Glutamatergic neuron (in vitro differentiated cells): Measurements from ENCODE around the gene PALS2. TPM values are rescaled to one million over a fixed set of nuclear protein-coding genes. Genes with fewer than 3 reads are reported as not detected.

Experiments used
- DNase-seq: peaks from one replicate; pipeline ENCODE4 v3.0.0; 2022
- H3K27ac Mint-ChIP-seq: one replicate; pipeline ENCODE4 v1.8.0; 2020; ENCODE audit warnings: mild to moderate bottlenecking, mixed read lengths, inconsistent platforms; ENCODE audit not compliant: unreplicated experiment
- H3K27me3 Mint-ChIP-seq: one replicate; pipeline ENCODE4 v1.8.0; 2020; ENCODE audit warnings: mild to moderate bottlenecking, moderate library complexity, mixed read lengths, inconsistent platforms; ENCODE audit not compliant: unreplicated experiment
- H3K36me3 Mint-ChIP-seq: one replicate; pipeline ENCODE4 v1.8.0; 2020; ENCODE audit warnings: mild to moderate bottlenecking, mixed read lengths, inconsistent platforms; ENCODE audit not compliant: unreplicated experiment
- H3K4me1 Mint-ChIP-seq: one replicate; pipeline ENCODE4 v1.8.0; 2020; ENCODE audit warnings: mild to moderate bottlenecking, low read depth, mixed read lengths, inconsistent platforms; ENCODE audit not compliant: unreplicated experiment
- H3K4me3 Mint-ChIP-seq: one replicate; pipeline ENCODE4 v1.8.0; 2020; ENCODE audit warnings: mild to moderate bottlenecking, mixed read lengths, inconsistent platforms; ENCODE audit not compliant: unreplicated experiment
- H3K9me3 Mint-ChIP-seq: one replicate; pipeline ENCODE4 v1.8.0; 2020; ENCODE audit warnings: mild to moderate bottlenecking, moderate library complexity, mixed read lengths, inconsistent platforms; ENCODE audit not compliant: unreplicated experiment
- CTCF ChIP-seq: fragments of 200-600 bp; sonication (generic); IDR thresholded peaks from one replicate; pipeline ENCODE4 v1.5.0; 2021; ENCODE audit not compliant: partially characterized antibody, unreplicated experiment
- total RNA-seq: library from RNA; stranded (reverse); fragmentation: NEBNext Ultra II Directional; extraction: Animal tissue kit (Norgen Biotek cat#: 25700); gene quantifications from one replicate; pipeline ENCODE4 v1.2.1, GENCODE V29; 2021; ENCODE audit not compliant: unreplicated experiment

PALS2 gene
- total RNA-seq, 1 donor from 2014 or later = 23.4 TPM

DNA sequence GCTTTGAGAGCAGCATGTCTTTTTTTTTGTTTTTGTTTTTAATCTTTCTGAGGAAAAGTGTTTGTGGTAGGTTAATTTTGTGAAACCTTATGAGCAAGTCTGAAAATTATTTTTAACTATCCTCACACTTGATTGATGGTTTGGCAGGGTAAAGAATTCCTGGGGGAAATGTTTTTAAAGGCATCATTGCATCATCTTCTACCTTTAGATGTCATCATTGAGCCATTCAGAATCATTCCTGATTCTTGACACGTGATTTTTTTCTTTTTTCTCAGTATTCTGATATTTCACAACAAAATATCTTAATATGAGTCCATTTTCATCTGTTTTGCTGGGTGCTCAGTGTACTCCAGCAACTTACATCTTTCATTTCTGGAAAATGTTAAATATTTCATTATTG is 28.3 kb downstream of the PALS2 start:
- Mint-ChIP-seq H3K4me3 (no peak overlapping the region), H3K27ac (no peak overlapping the region), H3K4me1 (no peaks in the 10 kb centered on the region), H3K36me3 (no peaks in the 10 kb centered on the region), H3K9me3 (no peaks in the 10 kb centered on the region), H3K27me3 (no peaks in the 10 kb centered on the region)
- DNase-seq = no peak
- TF ChIP-seq CTCF = no peak

- no peaks in the 10 kb centered on the region for H3K36me3 Mint-ChIP-seq
- no peaks in the 10 kb centered on the region for H3K27me3 Mint-ChIP-seq
- no peak overlapping the region for H3K27ac Mint-ChIP-seq
- TF ChIP-seq CTCF = no peak
- H3K4me3 Mint-ChIP-seq = no peak overlapping the region
- H3K4me1 Mint-ChIP-seq = no peaks in the 10 kb centered on the region
- DNase-seq = no peak
- no peaks in the 10 kb centered on the region for H3K9me3 Mint-ChIP-seq
These were observed 29.7 kb downstream of the PALS2 start for GRCh38 chr7:24602860-24603456.

DNA sequence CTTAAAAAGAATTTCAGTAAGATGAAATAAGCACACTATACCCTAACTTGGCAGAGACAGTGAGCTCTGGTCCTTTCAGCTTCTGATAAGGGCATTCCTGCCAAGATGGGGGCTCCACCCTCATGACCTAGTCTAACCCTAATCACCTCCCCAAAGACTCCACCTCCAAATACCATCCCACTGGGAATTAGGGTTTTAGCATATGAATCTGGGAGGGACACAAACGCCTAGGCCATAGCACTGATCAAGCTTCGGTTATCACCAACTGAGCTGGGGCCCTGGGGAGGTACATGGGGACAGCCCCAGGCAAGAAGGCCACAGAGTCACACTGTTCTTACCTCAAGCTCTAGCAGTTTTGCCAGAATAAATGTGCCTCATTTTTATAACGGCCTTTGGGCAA is 31.4 kb downstream of the PALS2 start:
- Mint-ChIP-seq H3K27me3 (no peaks in the 10 kb centered on the region), H3K27ac (no peak overlapping the region)
- DNase-seq = no peak

GRCh38 chr7:24608504-24608903 is 35.3 kb downstream of the PALS2 start:
- no peak for TF ChIP-seq CTCF
- H3K36me3 Mint-ChIP-seq = no peaks in the 10 kb centered on the region
- H3K27me3 Mint-ChIP-seq = no peaks in the 10 kb centered on the region
- H3K4me1 Mint-ChIP-seq = no peaks in the 10 kb centered on the region
- H3K4me3 Mint-ChIP-seq = no peak overlapping the region
- H3K27ac Mint-ChIP-seq = no peak overlapping the region
- no peaks in the 10 kb centered on the region for H3K9me3 Mint-ChIP-seq
- no peak for DNase-seq

More for the DNA sequence above, 31.4 kb downstream of the PALS2 start:
- no peaks in the 10 kb centered on the region for H3K4me1 Mint-ChIP-seq
- no peaks in the 10 kb centered on the region for H3K36me3 Mint-ChIP-seq
- no peak overlapping the region for H3K4me3 Mint-ChIP-seq
- no peak for TF ChIP-seq CTCF
- H3K9me3 Mint-ChIP-seq = no peaks in the 10 kb centered on the region

DNA sequence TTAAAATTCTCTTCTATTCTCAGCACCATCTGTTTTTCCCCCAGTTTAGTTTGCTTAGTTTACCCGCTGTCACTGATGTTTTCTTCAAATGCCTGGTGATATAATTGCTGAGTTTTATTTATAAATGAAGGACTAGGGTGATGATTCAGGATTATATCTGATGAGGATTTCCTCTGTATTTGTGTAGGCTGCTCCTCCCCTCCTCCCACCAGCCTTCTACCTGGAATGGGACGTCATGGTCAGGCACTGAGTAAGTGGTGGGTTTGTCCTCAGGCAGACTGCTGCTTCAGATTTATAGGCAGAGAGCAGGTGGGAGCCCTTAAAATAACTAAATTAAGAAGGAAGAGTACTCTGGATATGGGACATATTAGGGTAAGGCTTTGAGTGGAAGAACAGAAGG is 35.8 kb downstream of the PALS2 start:
- TF ChIP-seq CTCF = no peak
- Mint-ChIP-seq H3K9me3 (no peaks in the 10 kb centered on the region), H3K27me3 (no peaks in the 10 kb centered on the region), H3K4me3 (no peak overlapping the region), H3K27ac (no peak overlapping the region), H3K36me3 (no peaks in the 10 kb centered on the region), H3K4me1 (no peaks in the 10 kb centered on the region)
- DNase-seq = no peak
